ENCODE data around the gene CPO.

Gene CPO

GRCh38 chr2:206989311-206989710, 50.0 kb downstream of the CPO start:
- TF ChIP-seq CTCF (IDR thresholded peaks at IDR 0.05; ENCODE audit: low read depth, low read length, poor library complexity, severe bottlenecking), result peak; percentile 84
- no peak for TF ChIP-seq EZH2phosphoT487 (IDR thresholded peaks at IDR 0.05; ENCODE audit: borderline replicate concordance, low read length)
- H3F3A ChIP-seq (ENCODE audit: control insufficient read depth, insufficient read depth), result no peaks in the 10 kb centered on the region
- no peaks in the 10 kb centered on the region for H3K79me2 ChIP-seq (ENCODE audit: control insufficient read depth, low read length)
- no peaks in the 10 kb centered on the region for H3K9me2 ChIP-seq (replicated peaks; ENCODE audit: control insufficient read depth, low read length)
- no peaks in the 10 kb centered on the region for H3K9me3 ChIP-seq (ENCODE audit: control insufficient read depth, insufficient read depth, low read length)
- no peaks in the 10 kb centered on the region for H4K20me1 ChIP-seq (ENCODE audit: control insufficient read depth, insufficient read depth, low read depth, low read length)
- H3K4me2 ChIP-seq (ENCODE audit: low read length), result no peak overlapping the region
- H3K4me1 ChIP-seq (ENCODE audit: control insufficient read depth, low read length), result no peaks in the 10 kb centered on the region
- no peaks in the 10 kb centered on the region for H3K27me3 ChIP-seq (ENCODE audit: control insufficient read depth, low read length)
- no peaks in the 10 kb centered on the region for H3K36me3 ChIP-seq (ENCODE audit: control insufficient read depth, low read length)
- no peak overlapping the region for H3K4me3 ChIP-seq (ENCODE audit: low read length)
- no peak overlapping the region for H3K27ac ChIP-seq (ENCODE audit: low read depth, low read length)

DNA sequence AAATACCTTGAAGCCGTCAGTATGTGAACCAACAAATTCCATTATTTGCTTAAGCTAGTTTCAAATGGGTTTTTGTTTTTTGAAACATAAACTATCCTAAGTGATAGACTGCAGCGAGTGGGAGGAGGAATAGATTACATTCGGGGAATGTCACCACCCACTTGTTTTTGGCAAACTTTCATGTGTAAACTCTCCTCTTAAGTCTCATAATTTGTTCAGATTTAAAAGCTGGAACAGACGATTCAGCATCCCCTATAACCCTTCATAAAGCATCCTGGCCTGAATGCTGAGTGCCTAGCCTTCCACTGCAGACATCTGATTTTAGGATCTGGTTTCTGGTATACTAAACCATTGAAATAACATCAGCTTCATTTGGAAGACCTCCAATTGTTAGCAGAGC, 51.0 kb downstream of the CPO start:
- Histone ChIP-seq H3K4me1 (ENCODE audit: control insufficient read depth, low read length) (no peaks in the 10 kb centered on the region), H3K27ac (ENCODE audit: low read depth, low read length) (no peak overlapping the region), H3F3A (ENCODE audit: control insufficient read depth, insufficient read depth) (no peaks in the 10 kb centered on the region), H4K20me1 (ENCODE audit: control insufficient read depth, insufficient read depth, low read depth, low read length) (no peaks in the 10 kb centered on the region), H3K4me2 (ENCODE audit: low read length) (no peak overlapping the region), H3K79me2 (ENCODE audit: control insufficient read depth, low read length) (no peaks in the 10 kb centered on the region), H3K9me2 (replicated peaks; ENCODE audit: control insufficient read depth, low read length) (no peaks in the 10 kb centered on the region), H3K36me3 (ENCODE audit: control insufficient read depth, low read length) (no peaks in the 10 kb centered on the region), H3K9me3 (ENCODE audit: control insufficient read depth, insufficient read depth, low read length) (no peaks in the 10 kb centered on the region), H3K4me3 (ENCODE audit: low read length) (no peak overlapping the region), H3K27me3 (ENCODE audit: control insufficient read depth, low read length) (no peaks in the 10 kb centered on the region)
- no peak for TF ChIP-seq EZH2phosphoT487 (IDR thresholded peaks at IDR 0.05; ENCODE audit: borderline replicate concordance, low read length)
- no peak for TF ChIP-seq CTCF (IDR thresholded peaks at IDR 0.05; ENCODE audit: low read depth, low read length, poor library complexity, severe bottlenecking)

- H3K27me3 ChIP-seq (ENCODE audit: control insufficient read depth, low read length), result no peaks in the 10 kb centered on the region
- TF ChIP-seq EZH2phosphoT487 (IDR thresholded peaks at IDR 0.05; ENCODE audit: borderline replicate concordance, low read length) (no peak), CTCF (IDR thresholded peaks at IDR 0.05; ENCODE audit: low read depth, low read length, poor library complexity, severe bottlenecking) (no peak)
- no peaks in the 10 kb centered on the region for H3K36me3 ChIP-seq (ENCODE audit: control insufficient read depth, low read length)
- no peaks in the 10 kb centered on the region for H3K79me2 ChIP-seq (ENCODE audit: control insufficient read depth, low read length)
- no peaks in the 10 kb centered on the region for H4K20me1 ChIP-seq (ENCODE audit: control insufficient read depth, insufficient read depth, low read depth, low read length)
- no peak overlapping the region for H3K4me3 ChIP-seq (ENCODE audit: low read length)
- no peaks in the 10 kb centered on the region for H3K9me3 ChIP-seq (ENCODE audit: control insufficient read depth, insufficient read depth, low read length)
- no peak overlapping the region for H3K27ac ChIP-seq (ENCODE audit: low read depth, low read length)
- H3F3A ChIP-seq (ENCODE audit: control insufficient read depth, insufficient read depth), result no peaks in the 10 kb centered on the region
- H3K4me2 ChIP-seq (ENCODE audit: low read length), result no peak overlapping the region
- no peaks in the 10 kb centered on the region for H3K9me2 ChIP-seq (replicated peaks; ENCODE audit: control insufficient read depth, low read length)
- H3K4me1 ChIP-seq (ENCODE audit: control insufficient read depth, low read length), result no peaks in the 10 kb centered on the region
Observed at GRCh38 chr2:206991070-206991469, 51.8 kb downstream of the CPO start.
